CD14-positive monocyte (primary cell): ENCODE results near the gene MEOX1. TPM values are rescaled to one million over a fixed set of nuclear protein-coding genes. Genes with fewer than 3 reads are reported as not detected.

Experiments used
- DNase-seq, 3 donors: peaks; one replicate each; pipeline ENCODE4 v3.0.0-alpha.2; 2011 to 2022
- H2AFZ ChIP-seq: 2 replicates; pipeline ENCODE4 v1.6.0; 2012; ENCODE audit warnings: mild to moderate bottlenecking, low read depth, low read length, inconsistent platforms; ENCODE audit not compliant: insufficient read depth, poor library complexity, severe bottlenecking
- H3K27ac ChIP-seq, 2 donors: 1 replicate in 1 of 2; 2 replicates in 1 of 2; pipeline ENCODE4 v1.5.1; 2012 to 2013; ENCODE audit warnings: low read length in 2 of 2, control low read depth in 1 of 2, inconsistent platforms in 1 of 2, low read depth in 1 of 2, mild to moderate bottlenecking in 1 of 2
- H3K27me3 ChIP-seq, 2 donors: one replicate each; pipeline versions ENCODE4 v1.6.0 to v1.6.1; 2011 to 2013; ENCODE audit warnings: low read length in 2 of 2; ENCODE audit not compliant: control insufficient read depth in 2 of 2, insufficient read depth in 2 of 2
- H3K36me3 ChIP-seq, 2 donors: replicated peaks in 1 of 2; 1 replicate in 1 of 2; 2 replicates in 1 of 2; pipeline versions ENCODE4 v1.5.1 to v1.6.1; 2012 to 2013; ENCODE audit warnings: low read length in 2 of 2, control low read depth in 1 of 2, inconsistent platforms in 1 of 2, mild to moderate bottlenecking in 1 of 2; ENCODE audit not compliant: insufficient read depth in 2 of 2, control insufficient read depth in 1 of 2
- H3K4me1 ChIP-seq, 2 donors: 1 replicate in 1 of 2; 2 replicates in 1 of 2; pipeline versions ENCODE4 v1.5.1 to v1.6.1; 2012 to 2013; ENCODE audit warnings: low read length in 2 of 2, control low read depth in 1 of 2, inconsistent platforms in 1 of 2, mild to moderate bottlenecking in 1 of 2, moderate library complexity in 1 of 2; ENCODE audit not compliant: insufficient read depth in 2 of 2, control insufficient read depth in 1 of 2
- H3K4me2 ChIP-seq: replicated peaks from 2 replicates; pipeline ENCODE3; 2012; ENCODE audit warnings: low read length, moderate library complexity, mild to moderate bottlenecking; ENCODE audit not compliant: poor library complexity, severe bottlenecking; ENCODE audit errors: extremely low read depth
- H3K4me3 ChIP-seq, 3 experiments: fragments of 200-600 bp in 1 of 3; sonication (generic) in 1 of 3; replicated peaks in 1 of 3; 1 replicate in 2 of 3; 2 replicates in 1 of 3; pipeline ENCODE4 v1.5.1; 2011 to 2013; ENCODE audit warnings: low read length in 3 of 3, mild to moderate bottlenecking in 3 of 3, control low read depth in 2 of 3, low read depth in 2 of 3, inconsistent platforms in 1 of 3, moderate library complexity in 1 of 3
- H3K79me2 ChIP-seq: 2 replicates; pipeline ENCODE4 v1.6.0; 2012; ENCODE audit warnings: mild to moderate bottlenecking, control low read depth, inconsistent platforms, low read length, moderate library complexity; ENCODE audit not compliant: insufficient read depth
- H3K9ac ChIP-seq: 2 replicates; pipeline ENCODE4 v1.6.0; 2017; ENCODE audit warnings: low read length, mild to moderate bottlenecking; ENCODE audit not compliant: insufficient read depth, poor library complexity, severe bottlenecking
- H3K9me3 ChIP-seq, 2 donors: replicated peaks in 1 of 2; 1 replicate in 1 of 2; 2 replicates in 1 of 2; pipeline versions ENCODE4 v1.5.1 to v1.6.1; 2012 to 2013; ENCODE audit warnings: low read length in 2 of 2, control low read depth in 1 of 2; ENCODE audit not compliant: control insufficient read depth in 1 of 2, insufficient read depth in 1 of 2
- H4K20me1 ChIP-seq: 2 replicates; pipeline ENCODE4 v1.6.0; 2012; ENCODE audit warnings: mild to moderate bottlenecking, low read length, control low read depth, moderate library complexity; ENCODE audit not compliant: insufficient read depth
- H3K27ac Mint-ChIP-seq, 7 donors: one replicate each; pipeline ENCODE4 v1.8.0; 2020; ENCODE audit warnings: mild to moderate bottlenecking in 7 of 7, mixed read lengths in 7 of 7, moderate library complexity in 6 of 7, inconsistent platforms in 2 of 7
- H3K27me3 Mint-ChIP-seq, 3 donors: one replicate each; pipeline ENCODE4 v1.8.0; 2021 to 2022; ENCODE audit warnings: low read depth in 3 of 3, mild to moderate bottlenecking in 3 of 3, mixed read lengths in 3 of 3, moderate library complexity in 3 of 3, inconsistent platforms in 1 of 3
- H3K36me3 Mint-ChIP-seq, 2 donors: one replicate each; pipeline ENCODE4 v1.8.0; 2020; ENCODE audit warnings: mixed read lengths in 2 of 2, inconsistent platforms in 1 of 2, mild to moderate bottlenecking in 1 of 2
- H3K4me1 Mint-ChIP-seq: one replicate; pipeline ENCODE4 v1.8.0; 2020; ENCODE audit warnings: mild to moderate bottlenecking, mixed read lengths
- H3K4me3 Mint-ChIP-seq, 2 donors: one replicate each; pipeline ENCODE4 v1.8.0; 2020; ENCODE audit warnings: mild to moderate bottlenecking in 2 of 2, mixed read lengths in 2 of 2, moderate library complexity in 1 of 2
- H3K9me3 Mint-ChIP-seq, 7 donors: one replicate each; pipeline ENCODE4 v1.8.0; 2020 to 2022; ENCODE audit warnings: mixed read lengths in 7 of 7, mild to moderate bottlenecking in 6 of 7, moderate library complexity in 6 of 7, inconsistent platforms in 2 of 7
- CTCF ChIP-seq: fragments of 200-600 bp; IDR thresholded peaks from one replicate; pipeline ENCODE4 v1.8.0; 2022; ENCODE audit warnings: antibody characterized with exemption, mild to moderate bottlenecking
- WGBS: methylation state at CpG from one replicate; pipeline ENCODE4 v1.1.5; 2013; ENCODE audit warnings: missing lambda C conversion rate; ENCODE audit not compliant: insufficient coverage; 5-methylcytosine and 5-hydroxymethylcytosine counted together
- intact Hi-C, 2 donors: fragments of 100-400 bp; cut with micrococcal nuclease; formaldehyde crosslinking; loops; one replicate each; pipeline versions ENCODE4 v1.15.0 to v1.15.1; 2023
- polyA plus RNA-seq, 3 donors: library from polyadenylated mRNA; depleted of rRNA in 1 of 3; unstranded in 2 of 3; stranded (reverse) in 1 of 3; fragments of 300-500 nt in 2 of 3; fragments of >200 nt in 1 of 3; fragmentation: Illumina TruSeq in 2 of 3; gene quantifications; 1 replicate in 2 of 3; 2 replicates in 1 of 3; pipeline ENCODE4 v1.2.3, GENCODE V29; 2012 to 2021

The MEOX1 gene
- polyA plus RNA-seq, 3 donors: 0.06 TPM; not detected in 2

- no peaks in the 10 kb centered on the region for H3K27me3 ChIP-seq
- Mint-ChIP-seq H3K36me3 (no peaks in the 10 kb centered on the region), H3K9me3 (peaks cover 0 to 1% (median 0%) of the 10 kb centered on the region in 7 donors), H3K27me3 (peaks cover 0 to 4% (median 2%) of the 10 kb centered on the region in 3 donors), H3K27ac (no peak overlapping the region), H3K4me1 (peaks cover 17% of the 10 kb centered on the region), H3K4me3 (no peak overlapping the region)
- H2AFZ ChIP-seq: no peak overlapping the region
- DNase-seq: peak; percentile 50 to 69 (median 59)
- intact Hi-C loops: loop anchor here (1.0 kb wide), 2 partner anchors 96 to 97 kb away; no protein-coding TSS in a partner anchor
- no peaks in the 10 kb centered on the region for H3K79me2 ChIP-seq
- no peaks in the 10 kb centered on the region for H4K20me1 ChIP-seq
- H3K9ac ChIP-seq: no peak overlapping the region
- WGBS: 80% methylated on average over 9 of the region's 14 CpGs
- no peak overlapping the region for H3K4me3 ChIP-seq
- H3K36me3 ChIP-seq: no peaks in the 10 kb centered on the region
- H3K4me2 ChIP-seq: no peak overlapping the region
- peaks cover 9 to 19% of the 10 kb centered on the region in 2 donors for H3K4me1 ChIP-seq
- H3K27ac ChIP-seq: no peak overlapping the region
- H3K9me3 ChIP-seq: no peaks in the 10 kb centered on the region
- peak; percentile 94 for TF ChIP-seq CTCF
Measured at GRCh38 chr17:43673516-43674323, 12.0 kb upstream of the MEOX1 start.

GRCh38 chr17:43671755-43672519, 10.2 kb upstream of the MEOX1 start:
- Mint-ChIP-seq H3K27me3 (peaks cover 0 to 4% (median 3%) of the 10 kb centered on the region in 3 donors), H3K36me3 (no peaks in the 10 kb centered on the region), H3K4me3 (no peak overlapping the region), H3K9me3 (peaks cover 0 to 1% (median 0%) of the 10 kb centered on the region in 7 donors), H3K4me1 (peaks cover 14% of the 10 kb centered on the region), H3K27ac (no peak overlapping the region)
- H3K9me3 ChIP-seq: no peaks in the 10 kb centered on the region
- intact Hi-C loops: no loop called here
- no peaks in the 10 kb centered on the region for H3K36me3 ChIP-seq
- no peak overlapping the region for H3K9ac ChIP-seq
- TF ChIP-seq CTCF: no peak
- no CpG with 5 or more reads among the region's 3 CpGs for WGBS
- no peak overlapping the region for H3K4me3 ChIP-seq
- H3K79me2 ChIP-seq: no peaks in the 10 kb centered on the region
- H4K20me1 ChIP-seq: no peaks in the 10 kb centered on the region
- H3K27me3 ChIP-seq: no peaks in the 10 kb centered on the region
- H3K4me1 ChIP-seq: peaks cover 9 to 12% of the 10 kb centered on the region in 2 donors
- H3K27ac ChIP-seq: no peak overlapping the region
- H3K4me2 ChIP-seq: no peak overlapping the region
- H2AFZ ChIP-seq: no peak overlapping the region
- no peak for DNase-seq
